ENCODE data around the gene GDF10. TPM values are rescaled to one million over a fixed set of nuclear protein-coding genes. Genes with fewer than 3 reads are reported as not detected.

The GDF10 gene
- total RNA-seq, 1 donor from 2014 or later = 0.74 TPM

GRCh38 chr10:47283848-47284247 lies 16.1 kb upstream of the GDF10 start:
- Mint-ChIP-seq H3K4me1 (ENCODE audit: unreplicated experiment) (peaks cover 17% of the 10 kb centered on the region), H3K9me3 (ENCODE audit: unreplicated experiment) (no peaks in the 10 kb centered on the region), H3K27ac (ENCODE audit: unreplicated experiment) (no peak overlapping the region), H3K4me3 (ENCODE audit: unreplicated experiment) (no peak overlapping the region), H3K27me3 (ENCODE audit: unreplicated experiment) (peaks cover 6% of the 10 kb centered on the region), H3K36me3 (ENCODE audit: low read depth, unreplicated experiment) (no peaks in the 10 kb centered on the region)
- no peak for TF ChIP-seq CTCF (IDR thresholded peaks at IDR 0.05; ENCODE audit: unreplicated experiment)
- no peak for DNase-seq (ENCODE audit: low spot score)

- no peak for TF ChIP-seq CTCF (IDR thresholded peaks at IDR 0.05; ENCODE audit: unreplicated experiment)
- Mint-ChIP-seq H3K4me1 (ENCODE audit: unreplicated experiment) (peaks cover 17% of the 10 kb centered on the region), H3K27ac (ENCODE audit: unreplicated experiment) (peak overlapping the region; percentile 77), H3K36me3 (ENCODE audit: low read depth, unreplicated experiment) (no peaks in the 10 kb centered on the region), H3K27me3 (ENCODE audit: unreplicated experiment) (peaks cover 9% of the 10 kb centered on the region), H3K4me3 (ENCODE audit: unreplicated experiment) (no peak overlapping the region), H3K9me3 (ENCODE audit: unreplicated experiment) (no peaks in the 10 kb centered on the region)
- no peak for DNase-seq (ENCODE audit: low spot score)
Observed at GRCh38 chr10:47285381-47286115, 14.4 kb upstream of the GDF10 start.

GRCh38 chr10:47286116-47286505 lies 13.9 kb upstream of the GDF10 start:
- H3K4me1 Mint-ChIP-seq (ENCODE audit: unreplicated experiment) = peaks cover 17% of the 10 kb centered on the region
- no peaks in the 10 kb centered on the region for H3K9me3 Mint-ChIP-seq (ENCODE audit: unreplicated experiment)
- H3K27me3 Mint-ChIP-seq (ENCODE audit: unreplicated experiment) = peaks cover 11% of the 10 kb centered on the region
- no peaks in the 10 kb centered on the region for H3K36me3 Mint-ChIP-seq (ENCODE audit: low read depth, unreplicated experiment)
- no peak for TF ChIP-seq CTCF (IDR thresholded peaks at IDR 0.05; ENCODE audit: unreplicated experiment)
- H3K27ac Mint-ChIP-seq (ENCODE audit: unreplicated experiment) = peak overlapping the region; percentile 77
- H3K4me3 Mint-ChIP-seq (ENCODE audit: unreplicated experiment) = no peak overlapping the region
- no peak for DNase-seq (ENCODE audit: low spot score)

GRCh38 chr10:47286591-47287315 lies 13.2 kb upstream of the GDF10 start:
- Mint-ChIP-seq H3K4me1 (ENCODE audit: unreplicated experiment) (peaks cover 17% of the 10 kb centered on the region), H3K27ac (ENCODE audit: unreplicated experiment) (no peak overlapping the region), H3K27me3 (ENCODE audit: unreplicated experiment) (peaks cover 11% of the 10 kb centered on the region), H3K4me3 (ENCODE audit: unreplicated experiment) (no peak overlapping the region), H3K9me3 (ENCODE audit: unreplicated experiment) (no peaks in the 10 kb centered on the region), H3K36me3 (ENCODE audit: low read depth, unreplicated experiment) (no peaks in the 10 kb centered on the region)
- no peak for TF ChIP-seq CTCF (IDR thresholded peaks at IDR 0.05; ENCODE audit: unreplicated experiment)
- no peak for DNase-seq (ENCODE audit: low spot score)

GRCh38 chr10:47287365-47287802 lies 12.6 kb upstream of the GDF10 start:
- no peaks in the 10 kb centered on the region for H3K9me3 Mint-ChIP-seq (ENCODE audit: unreplicated experiment)
- no peak for TF ChIP-seq CTCF (IDR thresholded peaks at IDR 0.05; ENCODE audit: unreplicated experiment)
- DNase-seq (ENCODE audit: low spot score) = no peak
- peaks cover 17% of the 10 kb centered on the region for H3K4me1 Mint-ChIP-seq (ENCODE audit: unreplicated experiment)
- H3K27me3 Mint-ChIP-seq (ENCODE audit: unreplicated experiment) = peaks cover 11% of the 10 kb centered on the region
- H3K27ac Mint-ChIP-seq (ENCODE audit: unreplicated experiment) = no peak overlapping the region
- H3K4me3 Mint-ChIP-seq (ENCODE audit: unreplicated experiment) = no peak overlapping the region
- no peaks in the 10 kb centered on the region for H3K36me3 Mint-ChIP-seq (ENCODE audit: low read depth, unreplicated experiment)

All from endothelial cell (in vitro differentiated cells).